A204.1 (cell line): ENCODE results near the gene MAD1L1.
"Not testable (repeated sequence)": the region's sequence is repeated elsewhere in the genome, so short reads cannot be mapped to it uniquely, and the experiment has no call there.

ENCODE experiments used
- FAIRE-seq: peaks from 2 replicates; lab custom pipeline; 2012; peaks lifted over from hg19 to GRCh38; lab: Jason Lieb, UNC

The MAD1L1 gene

DNA sequence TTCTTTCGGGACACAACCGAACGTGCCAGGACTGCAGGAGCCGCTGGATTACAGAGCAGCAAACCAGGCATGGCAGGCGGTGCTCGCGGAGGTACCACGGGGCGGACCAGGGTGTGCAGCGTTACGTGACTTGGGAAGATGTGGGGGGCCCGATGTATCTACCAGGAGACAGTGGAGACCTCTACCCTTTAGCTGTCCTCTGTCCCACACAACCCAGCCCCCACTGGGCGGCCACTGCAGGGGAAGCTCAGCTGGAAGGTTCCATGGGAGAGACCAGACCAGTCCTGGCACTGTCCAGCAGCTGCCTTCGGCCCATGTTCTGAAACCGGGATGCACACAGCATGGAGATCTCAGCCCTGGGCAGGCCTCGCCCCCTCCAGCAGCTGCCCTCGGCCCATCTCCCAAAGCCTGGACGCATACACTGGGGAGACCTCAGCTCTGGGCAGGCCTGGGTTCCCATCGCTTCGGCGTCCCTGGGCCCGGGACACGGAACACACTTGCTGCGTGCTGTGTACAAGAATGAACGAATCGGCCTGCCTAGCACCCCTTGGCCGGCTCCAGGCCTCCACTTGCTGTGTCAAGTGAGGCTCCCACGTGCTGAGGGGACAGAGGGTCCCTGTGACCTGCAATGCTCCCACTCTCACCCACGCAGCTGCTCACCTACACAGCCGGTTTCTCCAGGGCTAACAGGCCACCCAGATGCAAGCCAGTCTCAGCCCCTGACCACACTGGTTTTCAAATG is 385.3 kb downstream of the MAD1L1 start:
- FAIRE-seq, result no peak

DNA sequence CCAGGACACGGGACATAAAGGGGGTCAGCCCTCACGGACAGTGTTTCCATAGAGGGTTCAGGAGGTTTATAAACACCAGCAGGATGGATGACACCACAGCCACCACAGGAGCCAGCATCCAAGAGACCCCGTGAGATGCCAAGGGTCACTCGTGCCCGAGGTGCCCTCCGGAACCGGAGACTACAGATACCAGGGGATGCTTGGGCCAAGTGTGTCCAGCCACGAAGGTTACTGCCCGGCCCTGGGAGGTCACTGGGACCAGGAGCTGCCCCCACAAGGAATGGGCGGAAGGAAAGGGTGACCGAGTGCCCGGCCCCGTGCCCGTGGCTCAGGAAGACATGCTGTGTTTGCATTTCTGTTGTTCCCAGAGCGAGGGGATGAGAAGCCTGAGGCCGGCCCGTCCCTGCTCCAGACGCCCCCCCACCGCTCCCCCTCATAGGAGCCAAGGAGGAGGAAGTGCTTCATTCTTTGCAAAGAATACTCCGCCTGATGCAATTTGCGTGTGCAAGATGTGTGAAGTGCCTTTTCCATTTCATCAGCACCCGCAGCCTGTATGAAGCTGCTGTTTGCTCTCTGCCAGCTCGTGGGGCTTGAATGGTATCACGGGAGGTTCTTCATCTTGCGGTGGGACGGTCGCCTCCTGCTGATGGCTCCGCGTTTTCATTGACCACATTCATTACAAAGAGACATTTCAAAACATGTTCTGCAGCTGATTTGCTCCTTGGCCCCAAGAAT is 386.2 kb downstream of the MAD1L1 start:
- no peak for FAIRE-seq

GRCh38 chr7:1845536-1846311 is 387.0 kb downstream of the MAD1L1 start:
- no peak for FAIRE-seq

DNA sequence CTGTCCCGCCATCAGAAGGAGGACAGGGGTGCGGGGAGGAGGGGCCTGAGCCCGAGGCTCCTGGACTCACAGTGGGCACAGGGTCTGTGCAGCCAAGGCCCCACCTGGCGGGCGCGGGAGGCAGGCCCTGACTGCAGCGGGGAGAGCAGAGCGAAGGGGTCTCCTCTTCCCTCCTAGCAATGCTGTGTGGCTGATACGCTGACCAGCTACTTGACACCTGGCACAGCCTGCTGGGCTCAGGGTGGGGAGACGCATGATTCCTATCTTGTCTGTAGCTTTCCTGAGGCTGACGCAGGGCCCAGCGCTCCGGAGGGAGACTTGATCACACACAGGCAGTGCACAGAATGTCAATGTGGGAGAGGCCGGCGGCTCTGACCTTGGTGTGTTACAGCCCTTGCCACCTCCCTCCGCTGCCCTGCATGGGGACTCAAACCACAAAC is 387.8 kb downstream of the MAD1L1 start:
- no peak for FAIRE-seq

- FAIRE-seq, result no peak
These were observed 388.3 kb downstream of the MAD1L1 start for GRCh38 chr7:1844336-1844950.

GRCh38 chr7:1843921-1844335 is 388.8 kb downstream of the MAD1L1 start:
- FAIRE-seq, result no peak

DNA sequence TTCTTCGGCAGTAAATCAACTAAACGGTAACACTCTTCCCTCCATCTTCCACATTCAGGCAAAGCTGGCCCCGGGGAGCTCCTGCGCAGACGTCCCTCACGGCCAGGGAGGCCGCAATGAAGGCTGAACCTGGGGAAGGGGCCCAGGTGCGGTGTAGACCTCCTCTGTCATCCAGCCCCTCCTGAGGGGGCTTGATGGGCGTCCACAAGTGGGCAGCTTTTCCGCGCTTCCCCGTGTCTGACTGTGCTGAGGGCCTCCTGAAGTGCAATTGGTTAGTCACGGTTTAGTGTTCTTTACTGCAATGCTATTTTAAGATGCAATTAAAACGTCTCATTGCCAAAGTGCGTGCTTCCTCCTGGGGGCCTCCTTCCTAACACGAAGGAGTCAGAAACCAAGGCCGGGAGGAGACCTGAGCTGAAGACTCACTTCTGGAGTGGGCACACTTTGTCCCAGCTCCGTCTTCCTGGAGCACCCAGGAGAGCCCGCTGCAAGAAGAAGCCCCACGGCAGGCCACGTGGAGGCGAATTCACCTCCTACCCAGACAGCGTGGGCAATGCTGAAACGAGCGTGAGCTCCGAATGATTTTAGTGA is 389.4 kb downstream of the MAD1L1 start:
- FAIRE-seq, result no peak

GRCh38 chr7:1842321-1843221 is 390.2 kb downstream of the MAD1L1 start:
- FAIRE-seq, result no peak

- FAIRE-seq, result not testable (repeated sequence)
These were observed 391.3 kb downstream of the MAD1L1 start for GRCh38 chr7:1841286-1842021.

DNA sequence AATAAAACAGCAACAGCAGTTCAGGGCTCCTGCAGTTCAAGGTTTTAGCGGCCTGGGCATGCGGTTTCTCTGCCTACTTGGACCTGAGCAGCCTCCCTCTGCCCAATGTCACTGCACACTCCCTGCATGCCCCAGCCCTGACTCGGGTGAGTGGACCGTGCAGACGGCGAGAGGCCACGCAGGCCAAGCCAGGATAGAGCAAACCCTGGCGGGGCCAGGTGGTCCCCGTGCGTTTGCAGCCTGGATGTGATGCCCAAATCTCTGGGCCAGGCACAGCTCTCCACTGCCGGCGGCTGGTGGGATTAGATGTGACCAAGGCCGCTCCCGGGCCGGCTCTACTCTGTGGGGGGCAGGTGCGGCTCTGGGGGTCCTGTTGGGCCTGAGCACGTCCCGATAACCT is 392.0 kb downstream of the MAD1L1 start:
- not testable (repeated sequence) for FAIRE-seq

DNA sequence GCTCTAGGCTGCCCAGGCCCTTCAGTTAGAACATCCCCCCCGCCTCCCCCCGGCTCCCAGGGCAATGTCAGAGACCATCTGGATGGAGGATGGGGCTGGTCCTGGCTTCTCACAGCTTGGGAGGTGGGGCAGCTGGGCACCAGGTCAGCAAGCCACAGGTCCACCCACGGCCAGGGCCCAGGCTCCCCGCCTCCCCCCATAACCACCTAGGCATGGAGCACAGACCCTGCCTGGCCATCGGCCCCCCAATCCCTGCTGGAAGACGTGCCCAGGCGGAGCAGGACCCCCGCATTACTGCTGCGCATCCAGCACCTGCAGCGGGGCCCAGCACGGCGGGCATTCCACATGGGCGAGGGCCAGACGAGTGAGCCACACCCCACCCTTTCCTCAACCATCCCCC is 393.0 kb downstream of the MAD1L1 start:
- no peak for FAIRE-seq

GRCh38 chr7:1838911-1839531 is 393.7 kb downstream of the MAD1L1 start:
- not testable (repeated sequence) for FAIRE-seq

DNA sequence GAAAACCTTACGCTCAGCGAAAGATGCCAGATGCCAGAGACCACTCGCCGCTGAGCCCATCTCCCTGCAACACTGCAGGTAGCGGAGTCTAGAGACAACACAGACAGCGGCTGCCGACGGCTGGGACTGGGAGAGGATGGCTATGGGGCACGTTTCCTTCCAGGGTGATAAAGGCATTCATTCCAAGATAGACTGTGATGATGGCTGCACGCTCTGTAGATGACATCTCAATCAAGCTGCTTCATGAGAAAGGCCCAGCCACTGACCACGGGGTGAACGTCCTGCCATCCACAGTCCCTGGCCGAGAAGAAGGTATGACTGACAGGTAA is 394.2 kb downstream of the MAD1L1 start:
- not testable (repeated sequence) for FAIRE-seq

- not testable (repeated sequence) for FAIRE-seq
These were observed 394.8 kb downstream of the MAD1L1 start for GRCh38 chr7:1837696-1838543.

DNA sequence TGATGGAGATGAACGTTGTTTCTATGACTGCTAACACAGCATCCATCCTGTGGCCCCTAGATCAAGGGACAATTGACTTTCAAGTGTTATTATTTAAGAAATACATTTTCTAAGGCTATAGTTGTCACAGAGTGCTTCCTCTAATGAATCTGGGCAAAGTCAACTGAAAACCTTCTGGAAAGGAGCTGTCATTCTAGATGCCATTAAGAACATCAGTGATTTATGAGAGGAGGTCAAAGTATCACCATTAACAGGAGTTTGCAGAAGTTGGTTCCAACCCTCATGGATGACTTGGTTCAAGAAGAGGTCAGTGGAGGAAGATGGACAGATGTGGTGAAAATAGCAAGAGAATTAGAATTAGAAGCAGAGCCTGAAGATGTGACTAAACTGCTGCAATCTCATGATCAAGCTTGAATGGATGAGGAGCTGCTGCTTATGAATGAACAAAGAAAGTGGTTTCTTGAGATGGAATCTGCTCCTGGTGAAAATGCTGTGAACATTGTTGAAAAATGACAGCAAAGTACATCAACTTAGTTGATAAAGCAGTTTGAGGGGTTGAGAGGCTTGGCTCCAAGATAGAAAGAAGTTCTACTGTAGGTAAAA is 400.7 kb downstream of the MAD1L1 start:
- not testable (repeated sequence) for FAIRE-seq

GRCh38 chr7:1831471-1831870 is 401.3 kb downstream of the MAD1L1 start:
- FAIRE-seq, result not testable (repeated sequence)

GRCh38 chr7:1829668-1830067 is 403.1 kb downstream of the MAD1L1 start:
- FAIRE-seq, result not testable (repeated sequence)

- no peak for FAIRE-seq
These were observed 403.6 kb downstream of the MAD1L1 start for GRCh38 chr7:1829111-1829510.
